ENCODE data around the gene EBPL. TPM values are rescaled to one million over a fixed set of nuclear protein-coding genes. Genes with fewer than 3 reads are reported as not detected.

Gene EBPL
- total RNA-seq, 1 donor from 2014 or later = 90.8 TPM

- no peaks in the 10 kb centered on the region for H3K9me3 ChIP-seq
- no peak overlapping the region for H3K4me3 ChIP-seq
- peaks cover 0 to under 1% of the 10 kb centered on the region in 2 donors for H3K36me3 ChIP-seq
- H3K4me1 ChIP-seq = no peaks in the 10 kb centered on the region
- intact Hi-C loops (cut with DNase I) = no loop called here
- TF ChIP-seq POLR2A (IDR thresholded peaks at IDR 0.05) = no peak
- TF ChIP-seq CTCF (IDR thresholded peaks at IDR 0.05) = no peak
- TF ChIP-seq POLR2AphosphoS5 (IDR thresholded peaks at IDR 0.05; ENCODE audit: insufficient read depth in 1 of 2, low read depth in 1 of 2) = peak in 1 of 2 donors; percentile 42
- DNase-seq (ENCODE audit: extremely low spot score in 2 of 2) = no peak
- no peaks in the 10 kb centered on the region for H3K27me3 ChIP-seq
- H3K27ac ChIP-seq = no peak overlapping the region
These were observed 35.4 kb downstream of the EBPL start for GRCh38 chr13:49655906-49656305.

GRCh38 chr13:49654011-49654410 is 37.3 kb downstream of the EBPL start:
- Histone ChIP-seq H3K4me1 (no peaks in the 10 kb centered on the region), H3K36me3 (no peaks in the 10 kb centered on the region), H3K4me3 (no peak overlapping the region), H3K9me3 (no peaks in the 10 kb centered on the region), H3K27ac (no peak overlapping the region), H3K27me3 (no peaks in the 10 kb centered on the region)
- intact Hi-C loops (cut with DNase I) = no loop called here
- DNase-seq (ENCODE audit: extremely low spot score in 2 of 2) = no peak
- TF ChIP-seq POLR2A (IDR thresholded peaks at IDR 0.05) (no peak), CTCF (IDR thresholded peaks at IDR 0.05) (no peak), POLR2AphosphoS5 (IDR thresholded peaks at IDR 0.05; ENCODE audit: insufficient read depth in 1 of 2, low read depth in 1 of 2) (no peak)

GRCh38 chr13:49653478-49653877 is 37.8 kb downstream of the EBPL start:
- Histone ChIP-seq H3K36me3 (no peaks in the 10 kb centered on the region), H3K27ac (no peak overlapping the region), H3K4me3 (no peak overlapping the region), H3K9me3 (no peaks in the 10 kb centered on the region), H3K27me3 (no peaks in the 10 kb centered on the region), H3K4me1 (no peaks in the 10 kb centered on the region)
- no peak for DNase-seq (ENCODE audit: extremely low spot score in 2 of 2)
- no peak for TF ChIP-seq POLR2A (IDR thresholded peaks at IDR 0.05)
- TF ChIP-seq CTCF (IDR thresholded peaks at IDR 0.05) = no peak
- no peak for TF ChIP-seq POLR2AphosphoS5 (IDR thresholded peaks at IDR 0.05; ENCODE audit: insufficient read depth in 1 of 2, low read depth in 1 of 2)
- intact Hi-C loops (cut with DNase I) = no loop called here

GRCh38 chr13:49652355-49653305 is 38.7 kb downstream of the EBPL start:
- H3K9me3 ChIP-seq = no peaks in the 10 kb centered on the region
- no peak for DNase-seq (ENCODE audit: extremely low spot score in 2 of 2)
- H3K27ac ChIP-seq = no peak overlapping the region
- no peak overlapping the region for H3K4me3 ChIP-seq
- TF ChIP-seq POLR2A (IDR thresholded peaks at IDR 0.05) (no peak), POLR2AphosphoS5 (IDR thresholded peaks at IDR 0.05; ENCODE audit: insufficient read depth in 1 of 2, low read depth in 1 of 2) (no peak), CTCF (IDR thresholded peaks at IDR 0.05) (no peak)
- H3K36me3 ChIP-seq = no peaks in the 10 kb centered on the region
- no peaks in the 10 kb centered on the region for H3K27me3 ChIP-seq
- intact Hi-C loops (cut with DNase I) = no loop called here
- no peaks in the 10 kb centered on the region for H3K4me1 ChIP-seq

Measured in vagina (tissue), 2 donors.